Breast epithelium (tissue), 3 donors: ENCODE data around the gene MPP2.

Source experiments
- CTCF ChIP-seq, 3 donors: fragments of 450-650 bp; IDR thresholded peaks; one replicate each; pipeline ENCODE4 v1.5.1; 2016 to 2017; ENCODE audit warnings: antibody characterized with exemption in 3 of 3, mild to moderate bottlenecking in 3 of 3, moderate library complexity in 3 of 3
- POLR2A ChIP-seq: fragments of 450-650 bp; IDR thresholded peaks from one replicate; pipeline ENCODE4 v1.6.1; 2016; ENCODE audit warnings: antibody characterized with exemption, mild to moderate bottlenecking, moderate library complexity
- POLR2AphosphoS5 ChIP-seq, 3 donors: sonication (generic); formaldehyde crosslinking; IDR thresholded peaks; one replicate each; pipeline ENCODE4 v1.6.1; 2017; ENCODE audit warnings: antibody characterized with exemption in 3 of 3

DNA sequence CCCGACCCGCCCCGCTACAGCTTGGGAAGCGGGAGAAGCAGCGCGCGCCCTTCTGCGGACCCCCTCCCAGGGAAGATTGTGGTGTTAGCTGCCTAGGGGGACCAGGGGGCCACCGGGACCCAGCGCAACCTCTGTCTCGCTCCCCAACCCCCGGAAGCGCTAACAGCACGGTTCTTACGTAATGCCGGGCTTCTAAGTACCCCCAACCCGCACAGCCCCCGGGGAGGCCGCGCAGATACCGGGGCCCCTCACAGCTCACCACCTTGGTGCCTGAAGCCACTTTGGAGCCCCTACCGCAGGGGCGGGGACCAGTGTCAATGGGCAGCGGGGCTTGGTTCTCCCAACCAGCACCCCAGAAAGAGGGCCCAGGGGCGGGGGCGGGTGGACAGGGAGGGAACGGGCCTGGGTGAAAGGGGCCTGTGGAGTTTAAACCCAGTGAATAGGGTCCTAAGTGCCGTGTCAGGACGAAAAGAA lies 348 bp downstream of the MPP2 start:
- TF ChIP-seq CTCF (IDR thresholded peaks at IDR 0.05) (no peak), POLR2A (no peak), POLR2AphosphoS5 (IDR thresholded peaks at IDR 0.05) (no peak)
